ENCODE measurements around the gene ARHGEF6.

The ARHGEF6 gene

GRCh38 chrX:136718091-136718490 lies 62.6 kb downstream of the ARHGEF6 start:
- no peak overlapping the region for H3K9ac ChIP-seq (ENCODE audit: low read length)
- H3K4me3 ChIP-seq (ENCODE audit: insufficient read depth, low read length, poor library complexity, severe bottlenecking) = no peak overlapping the region
- H3K27ac ChIP-seq (ENCODE audit: low read depth, low read length) = no peak overlapping the region

GRCh38 chrX:136714626-136715599 lies 65.8 kb downstream of the ARHGEF6 start:
- Histone ChIP-seq H3K9ac (ENCODE audit: low read length) (no peak overlapping the region), H3K36me3 (ENCODE audit: low read length) (no peaks in the 10 kb centered on the region), H2AFZ (ENCODE audit: low read depth, low read length, severe bottlenecking) (no peak overlapping the region), H3F3A (ENCODE audit: insufficient read depth) (no peaks in the 10 kb centered on the region), H3K4me2 (ENCODE audit: low read depth, low read length, poor library complexity, severe bottlenecking) (no peak overlapping the region), H3K4me3 (ENCODE audit: insufficient read depth, low read length, poor library complexity, severe bottlenecking) (no peak overlapping the region), H3K27ac (ENCODE audit: low read depth, low read length) (no peak overlapping the region), H3K79me2 (ENCODE audit: insufficient read depth, low read length) (no peaks in the 10 kb centered on the region), H3K9me3 (ENCODE audit: insufficient read depth, low read length) (no peaks in the 10 kb centered on the region), H4K20me1 (ENCODE audit: low read depth, low read length) (no peaks in the 10 kb centered on the region), H3K9me2 (replicated peaks; ENCODE audit: insufficient read depth, low read length) (no peaks in the 10 kb centered on the region), H3K27me3 (ENCODE audit: low read length) (no peaks in the 10 kb centered on the region)
- no peak for TF ChIP-seq EZH2phosphoT487 (conservative IDR thresholded peaks at IDR 0.05; ENCODE audit: low read length)
- TF ChIP-seq, protein P1, sequence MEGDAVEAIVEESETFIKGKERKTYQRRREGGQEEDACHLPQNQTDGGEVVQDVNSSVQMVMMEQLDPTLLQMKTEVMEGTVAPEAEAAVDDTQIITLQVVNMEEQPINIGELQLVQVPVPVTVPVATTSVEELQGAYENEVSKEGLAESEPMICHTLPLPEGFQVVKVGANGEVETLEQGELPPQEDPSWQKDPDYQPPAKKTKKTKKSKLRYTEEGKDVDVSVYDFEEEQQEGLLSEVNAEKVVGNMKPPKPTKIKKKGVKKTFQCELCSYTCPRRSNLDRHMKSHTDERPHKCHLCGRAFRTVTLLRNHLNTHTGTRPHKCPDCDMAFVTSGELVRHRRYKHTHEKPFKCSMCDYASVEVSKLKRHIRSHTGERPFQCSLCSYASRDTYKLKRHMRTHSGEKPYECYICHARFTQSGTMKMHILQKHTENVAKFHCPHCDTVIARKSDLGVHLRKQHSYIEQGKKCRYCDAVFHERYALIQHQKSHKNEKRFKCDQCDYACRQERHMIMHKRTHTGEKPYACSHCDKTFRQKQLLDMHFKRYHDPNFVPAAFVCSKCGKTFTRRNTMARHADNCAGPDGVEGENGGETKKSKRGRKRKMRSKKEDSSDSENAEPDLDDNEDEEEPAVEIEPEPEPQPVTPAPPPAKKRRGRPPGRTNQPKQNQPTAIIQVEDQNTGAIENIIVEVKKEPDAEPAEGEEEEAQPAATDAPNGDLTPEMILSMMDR (IDR thresholded peaks at IDR 0.05; ENCODE audit: insufficient read depth, low read length, poor library complexity, severe bottlenecking) = no peak

More at GRCh38 chrX:136718091-136718490, 62.6 kb downstream of the ARHGEF6 start:
- Histone ChIP-seq H3K9me2 (replicated peaks; ENCODE audit: insufficient read depth, low read length) (no peaks in the 10 kb centered on the region), H3F3A (ENCODE audit: insufficient read depth) (no peaks in the 10 kb centered on the region), H3K4me2 (ENCODE audit: low read depth, low read length, poor library complexity, severe bottlenecking) (no peak overlapping the region), H4K20me1 (ENCODE audit: low read depth, low read length) (no peaks in the 10 kb centered on the region), H3K9me3 (ENCODE audit: insufficient read depth, low read length) (no peaks in the 10 kb centered on the region), H2AFZ (ENCODE audit: low read depth, low read length, severe bottlenecking) (no peak overlapping the region), H3K27me3 (ENCODE audit: low read length) (no peaks in the 10 kb centered on the region), H3K79me2 (ENCODE audit: insufficient read depth, low read length) (no peaks in the 10 kb centered on the region), H3K36me3 (ENCODE audit: low read length) (no peaks in the 10 kb centered on the region)
- no peak for TF ChIP-seq EZH2phosphoT487 (conservative IDR thresholded peaks at IDR 0.05; ENCODE audit: low read length)
- TF ChIP-seq, protein P1 (IDR thresholded peaks at IDR 0.05; ENCODE audit: insufficient read depth, low read length, poor library complexity, severe bottlenecking) = no peak

DNA sequence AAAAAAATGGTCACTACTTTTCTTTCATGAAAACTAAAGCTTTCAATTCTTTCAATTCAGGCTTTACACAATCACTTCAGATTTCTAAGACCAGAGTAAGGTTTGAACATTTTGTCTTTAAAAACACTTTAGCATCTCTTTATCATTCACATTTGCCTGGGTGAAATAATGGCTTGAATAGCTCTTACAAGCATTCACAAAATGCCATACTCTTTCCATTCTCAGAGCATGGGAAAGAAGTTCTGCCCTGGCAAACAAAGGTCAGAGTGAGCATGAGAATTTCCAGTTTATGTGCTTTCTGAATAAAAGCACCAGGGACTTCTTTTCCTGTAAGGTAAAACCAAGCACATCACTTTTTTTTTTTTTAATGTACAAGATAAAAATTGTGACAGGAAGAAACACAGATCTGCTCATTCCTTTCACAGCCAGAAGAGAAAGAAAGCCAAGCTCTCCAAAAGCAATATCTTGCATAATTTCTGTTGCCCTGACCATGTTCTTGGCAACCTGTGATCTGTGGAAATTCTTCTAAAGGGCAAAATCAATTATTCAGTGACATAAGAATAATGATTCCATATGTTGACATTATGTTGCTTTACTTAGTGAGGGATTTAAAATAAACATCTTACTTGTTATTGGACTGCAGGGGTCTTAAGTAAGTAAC lies 68.0 kb downstream of the ARHGEF6 start:
- no peaks in the 10 kb centered on the region for H3K9me3 ChIP-seq (ENCODE audit: insufficient read depth, low read length)
- no peaks in the 10 kb centered on the region for H4K20me1 ChIP-seq (ENCODE audit: low read depth, low read length)
- H3K79me2 ChIP-seq (ENCODE audit: insufficient read depth, low read length) = no peaks in the 10 kb centered on the region
- H3K4me3 ChIP-seq (ENCODE audit: insufficient read depth, low read length, poor library complexity, severe bottlenecking) = no peak overlapping the region
- TF ChIP-seq, protein P1 (IDR thresholded peaks at IDR 0.05; ENCODE audit: insufficient read depth, low read length, poor library complexity, severe bottlenecking) = no peak
- no peak for TF ChIP-seq EZH2phosphoT487 (conservative IDR thresholded peaks at IDR 0.05; ENCODE audit: low read length)
- no peaks in the 10 kb centered on the region for H3F3A ChIP-seq (ENCODE audit: insufficient read depth)
- H3K9ac ChIP-seq (ENCODE audit: low read length) = no peak overlapping the region
- H3K27ac ChIP-seq (ENCODE audit: low read depth, low read length) = no peak overlapping the region
- no peaks in the 10 kb centered on the region for H3K36me3 ChIP-seq (ENCODE audit: low read length)
- H3K27me3 ChIP-seq (ENCODE audit: low read length) = no peaks in the 10 kb centered on the region
- H3K4me2 ChIP-seq (ENCODE audit: low read depth, low read length, poor library complexity, severe bottlenecking) = no peak overlapping the region
- H2AFZ ChIP-seq (ENCODE audit: low read depth, low read length, severe bottlenecking) = no peak overlapping the region
- no peaks in the 10 kb centered on the region for H3K9me2 ChIP-seq (replicated peaks; ENCODE audit: insufficient read depth, low read length)
